ENCODE measurements around the gene PDGFRA.
"Not testable (repeated sequence)": the region's sequence is repeated elsewhere in the genome, so short reads cannot be mapped to it uniquely, and the experiment has no call there.

Gene PDGFRA

DNA sequence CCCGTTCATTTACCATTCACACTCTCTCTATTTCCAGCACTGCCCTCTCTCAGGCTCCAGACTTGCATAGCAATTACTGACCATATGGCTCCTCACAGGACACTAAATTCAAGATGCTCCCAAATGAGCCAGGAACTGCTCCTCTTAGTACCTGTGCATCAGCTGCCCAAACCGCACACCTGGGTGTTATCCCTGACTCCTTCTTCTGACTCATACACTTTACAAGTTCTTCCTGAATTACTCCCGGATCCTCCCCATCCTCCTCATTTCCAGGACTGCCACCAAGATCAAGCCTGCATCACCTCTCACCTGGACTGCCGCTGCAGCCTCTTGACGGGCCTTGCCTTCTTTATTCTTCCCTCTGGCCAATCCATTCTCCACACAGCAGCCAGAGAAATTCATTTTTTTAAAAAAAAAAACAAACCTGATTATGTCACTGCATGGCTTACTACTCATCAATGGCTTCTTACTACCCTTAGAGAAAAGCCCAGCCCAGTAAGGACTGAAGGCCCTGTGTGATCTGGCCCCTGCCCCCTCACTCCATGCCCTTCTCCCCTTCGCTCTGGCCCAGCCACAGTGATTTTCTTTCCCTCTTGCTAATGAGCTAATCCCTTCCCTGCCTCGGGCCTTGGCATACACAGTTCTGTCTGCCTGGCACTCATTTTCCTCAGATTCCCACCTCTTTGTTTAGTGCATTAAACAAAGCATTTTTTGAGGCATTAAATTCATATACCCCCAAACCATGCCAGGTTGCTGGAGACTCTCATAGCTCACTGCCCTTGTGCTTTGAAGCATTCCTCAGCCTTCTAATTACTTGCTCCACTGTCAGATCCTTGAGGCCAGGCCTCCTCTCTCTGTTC is 92.0 kb downstream of the PDGFRA start:
- no peak for DNase-seq (ENCODE audit: low spot score)

DNA sequence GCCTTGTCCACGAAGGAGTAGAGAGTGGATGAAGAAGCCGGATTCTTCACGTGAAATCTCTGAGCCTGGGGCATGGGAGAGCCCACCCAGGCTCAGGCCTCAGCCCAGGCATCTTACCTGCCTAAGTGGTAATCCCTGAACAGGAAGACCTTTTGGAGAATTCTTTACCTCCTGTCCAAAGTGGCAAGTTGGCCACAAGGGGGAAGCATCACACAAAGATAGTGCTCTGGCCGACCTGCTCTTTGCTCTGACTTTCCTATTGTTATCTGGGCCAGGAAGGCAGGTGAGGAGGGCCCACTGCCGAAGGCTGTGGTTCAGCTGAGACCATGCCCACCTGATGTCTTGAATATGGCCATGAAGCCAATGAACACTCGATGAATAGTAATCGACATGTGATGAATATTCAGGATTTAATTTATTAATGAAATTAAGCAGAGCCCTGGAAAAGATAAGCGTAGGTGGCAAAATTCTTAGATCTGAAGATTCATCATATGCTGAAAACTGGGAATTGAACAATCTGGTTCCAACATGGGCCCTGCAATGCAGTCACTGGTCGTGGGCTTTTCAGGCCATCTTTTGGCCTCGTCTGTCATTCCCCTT is 93.8 kb downstream of the PDGFRA start:
- DNase-seq (ENCODE audit: low spot score), result peak; percentile 71

DNA sequence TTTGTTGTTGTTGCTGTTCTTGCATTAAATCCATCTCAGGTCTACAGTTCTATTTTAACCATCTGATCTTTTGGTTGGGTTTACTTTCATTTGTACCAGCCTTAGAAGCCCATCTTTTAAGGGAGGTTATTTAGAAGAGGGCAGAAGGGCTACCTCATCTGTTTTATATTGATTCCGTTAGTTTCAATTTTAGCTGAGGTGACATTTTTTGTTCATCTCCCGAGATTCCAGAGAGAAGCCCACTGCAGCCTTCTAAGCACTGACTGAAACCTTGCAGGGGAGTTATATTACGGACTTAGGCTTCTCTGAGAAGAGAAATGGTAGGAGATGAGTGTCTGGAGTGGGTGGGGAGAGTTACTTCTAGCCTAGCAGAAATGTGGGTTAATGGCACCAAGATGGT is 101.8 kb downstream of the PDGFRA start:
- DNase-seq (ENCODE audit: low spot score), result no peak

DNA sequence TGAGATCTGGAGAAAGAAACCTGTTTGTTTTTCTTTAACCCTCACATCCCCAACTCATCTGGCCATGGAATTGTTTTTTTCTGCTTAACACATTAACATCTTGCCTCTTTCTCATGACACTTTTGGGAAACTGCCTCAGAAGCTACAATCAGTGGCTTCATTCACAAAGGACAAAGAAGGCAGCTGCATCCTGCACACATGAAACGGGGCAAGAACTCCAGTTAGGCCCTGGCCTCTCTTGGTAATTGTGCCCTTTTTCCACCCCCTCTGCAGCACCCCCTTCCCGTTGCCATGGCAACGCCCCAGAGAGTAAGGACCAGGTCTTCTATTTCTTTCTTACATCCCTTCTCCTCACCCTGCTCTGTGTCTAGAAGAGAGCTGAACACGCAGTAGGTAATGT is 103.4 kb downstream of the PDGFRA start:
- DNase-seq (ENCODE audit: low spot score), result no peak

DNA sequence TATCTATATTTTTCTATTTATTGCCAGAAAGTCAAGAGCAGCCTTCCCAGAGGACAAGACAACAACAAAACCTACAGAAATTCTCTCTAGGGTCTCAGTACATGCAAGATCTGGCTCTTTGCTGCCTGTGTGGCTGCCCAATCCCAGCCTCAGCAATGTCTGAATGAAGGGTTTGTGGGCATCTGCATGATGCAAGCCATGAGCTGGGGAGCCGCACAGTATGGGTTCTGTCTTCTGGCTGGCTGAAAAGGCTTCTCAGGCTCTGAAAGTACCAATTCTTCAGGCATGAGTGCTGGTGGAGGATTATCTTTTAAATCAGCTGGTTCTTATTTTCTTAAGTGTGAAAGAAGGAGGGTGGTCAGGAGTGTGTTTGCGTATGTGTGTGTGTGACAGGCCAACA is 104.6 kb downstream of the PDGFRA start:
- no peak for DNase-seq (ENCODE audit: low spot score)

DNA sequence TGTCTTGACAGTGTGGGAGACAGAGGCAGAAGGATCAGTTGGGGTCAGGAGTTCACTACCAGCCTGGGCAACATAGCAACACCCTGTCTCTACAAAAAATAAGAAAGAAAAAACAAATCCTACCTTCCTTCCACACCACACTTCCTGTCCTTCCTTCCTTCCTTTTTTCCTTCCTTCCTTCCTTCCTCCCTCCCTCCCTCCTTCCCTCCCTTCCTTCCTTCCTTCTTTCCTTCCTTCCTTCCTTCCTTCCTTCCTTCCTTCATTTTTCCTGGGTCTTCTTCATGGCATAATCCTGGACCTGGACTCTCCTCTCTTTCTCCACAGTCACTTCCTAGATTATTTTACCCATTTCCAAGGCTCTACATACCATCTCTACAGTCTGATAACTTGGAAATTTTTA is 105.7 kb downstream of the PDGFRA start:
- not testable (repeated sequence) for DNase-seq (ENCODE audit: low spot score)

DNA sequence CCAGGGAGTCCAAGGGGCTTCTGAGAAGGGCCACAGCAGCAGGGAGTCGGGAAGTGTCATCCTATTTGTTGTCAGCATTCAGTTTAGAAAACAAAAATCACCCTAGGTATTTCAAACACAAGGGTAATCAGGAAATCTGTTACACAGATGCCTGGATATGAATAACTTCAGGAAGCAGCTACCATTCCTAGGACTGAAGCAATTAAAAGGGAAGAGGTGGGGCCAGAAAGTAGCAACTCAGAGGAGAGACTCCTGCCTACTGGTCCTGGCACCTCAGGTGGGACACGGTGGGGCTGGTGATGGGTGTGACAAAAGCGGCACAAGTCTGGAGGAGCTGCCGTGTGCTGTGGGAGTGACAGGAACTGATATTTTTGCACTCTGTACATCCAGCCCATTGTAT is 107.9 kb downstream of the PDGFRA start:
- no peak for DNase-seq (ENCODE audit: low spot score)

DNA sequence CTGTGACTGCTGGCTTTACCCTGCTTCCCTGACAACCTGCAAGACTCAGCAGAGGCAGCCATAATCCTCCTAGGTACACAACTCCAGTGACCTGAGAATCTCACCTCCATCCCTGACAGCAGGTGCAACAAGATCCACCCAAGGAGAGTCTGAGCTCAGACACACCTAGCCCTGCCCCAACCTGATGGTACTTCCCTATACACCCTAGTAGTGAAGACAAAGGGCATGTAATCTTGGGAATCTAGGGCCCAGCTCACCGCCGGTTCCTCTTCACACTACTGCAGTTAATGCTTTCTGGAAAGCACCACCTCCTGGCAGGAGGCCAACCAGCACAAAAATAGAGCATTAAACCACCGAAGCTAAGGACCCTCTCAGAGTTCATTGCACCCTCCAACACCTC is 113.0 kb downstream of the PDGFRA start:
- not testable (repeated sequence) for DNase-seq (ENCODE audit: low spot score)
